B cell (primary cell): ENCODE results near the gene CCNL1. TPM values are rescaled to one million over a fixed set of nuclear protein-coding genes. Genes with fewer than 3 reads are reported as not detected.

Source experiments
- ATAC-seq: fragments of 200-7000 bp; cut with Tn5 transposase; one replicate; pipeline ENCODE4 v1.10.0; 2021; ENCODE audit warnings: low read depth, mild to moderate bottlenecking, moderate number of reproducible peaks, moderate library complexity
- CTCF ChIA-PET: fragments of 350-600 bp; sonication (Branson Sonifier 250); formaldehyde crosslinking; loops from one replicate; lab custom pipeline; 2021; ENCODE audit warnings: antibody characterized with exemption, inconsistent platforms; lab: Charles Lee
- POLR2A ChIA-PET: fragments of 350-600 bp; sonication (Branson Sonifier 250); formaldehyde crosslinking; loops from one replicate; lab custom pipeline; 2021; ENCODE audit warnings: antibody characterized with exemption; lab: Charles Lee
- DNase-seq: peaks from one replicate; pipeline ENCODE4 v3.0.0; 2013
- H2AFZ ChIP-seq: 2 replicates; pipeline ENCODE4 v1.6.1; 2012; ENCODE audit warnings: mild to moderate bottlenecking, low read depth, low read length; ENCODE audit not compliant: insufficient read depth, poor library complexity, severe bottlenecking
- H3K27ac ChIP-seq, 2 donors: 1 replicate in 1 of 2; 2 replicates in 1 of 2; pipeline ENCODE4 v1.5.1; 2012 to 2013; ENCODE audit warnings: low read length in 2 of 2, mild to moderate bottlenecking in 2 of 2, moderate library complexity in 1 of 2
- H3K27me3 ChIP-seq, 4 experiments: fragments of 200-600 bp in 1 of 4; sonication (generic) in 1 of 4; replicated peaks in 1 of 4; 1 replicate in 2 of 4; 2 replicates in 2 of 4; pipeline versions ENCODE4 v1.6.1 to v1.7.0; 2013 to 2016; ENCODE audit warnings: low read length in 3 of 4, mild to moderate bottlenecking in 2 of 4, mixed read lengths in 1 of 4, moderate library complexity in 1 of 4; ENCODE audit not compliant: insufficient read depth in 4 of 4, control insufficient read depth in 3 of 4; ENCODE audit errors: control extremely low read depth in 1 of 4
- H3K36me3 ChIP-seq, 2 experiments: replicated peaks in 1 of 2; 1 replicate in 1 of 2; 2 replicates in 1 of 2; pipeline versions ENCODE4 v1.6.1 to v1.7.1; 2013; ENCODE audit warnings: low read length in 1 of 2; ENCODE audit not compliant: insufficient read depth in 2 of 2, control insufficient read depth in 1 of 2; ENCODE audit errors: control extremely low read depth in 1 of 2, extremely low read depth in 1 of 2
- H3K4me1 ChIP-seq, 2 donors: fragments of 200-600 bp in 1 of 2; sonication (generic) in 1 of 2; 1 replicate in 1 of 2; 2 replicates in 1 of 2; pipeline versions ENCODE4 v1.5.1 to v1.6.1; 2013 to 2017; ENCODE audit warnings: low read length in 2 of 2; ENCODE audit not compliant: control insufficient read depth in 2 of 2, insufficient read depth in 2 of 2
- H3K4me2 ChIP-seq: replicated peaks from 2 replicates; pipeline ENCODE3; 2012; ENCODE audit warnings: mild to moderate bottlenecking, low read depth, low read length; ENCODE audit not compliant: poor library complexity, severe bottlenecking
- H3K4me3 ChIP-seq, 5 experiments: fragments of 200-600 bp in 1 of 5; sonication (generic) in 1 of 5; 1 replicate in 3 of 5; 2 replicates in 2 of 5; pipeline versions ENCODE4 v1.5.1 to v1.7.0; 2011 to 2016; ENCODE audit warnings: low read length in 4 of 5, mild to moderate bottlenecking in 4 of 5, low read depth in 2 of 5, control low read depth in 1 of 5, moderate library complexity in 1 of 5; ENCODE audit not compliant: insufficient read depth in 1 of 5; ENCODE audit errors: control extremely low read depth in 1 of 5, extremely low read depth in 1 of 5
- H3K79me2 ChIP-seq: fragments of 200-600 bp; sonication (generic); one replicate; pipeline ENCODE4 v1.6.0; 2016; ENCODE audit warnings: low read length; ENCODE audit not compliant: control insufficient read depth, insufficient read depth
- H3K9ac ChIP-seq: fragments of 200-600 bp; sonication (generic); 2 replicates; pipeline ENCODE4 v1.6.1; 2017; ENCODE audit warnings: mild to moderate bottlenecking, low read length, moderate library complexity
- H3K9me3 ChIP-seq, 3 donors: one replicate each; pipeline versions ENCODE4 v1.6.1 to v1.7.1; 2013; ENCODE audit warnings: low read length in 2 of 3; ENCODE audit not compliant: control insufficient read depth in 2 of 3, insufficient read depth in 1 of 3; ENCODE audit errors: control extremely low read depth in 1 of 3
- H4K20me1 ChIP-seq: 2 replicates; pipeline ENCODE4 v1.6.0; 2012; ENCODE audit warnings: mild to moderate bottlenecking, low read length; ENCODE audit not compliant: insufficient read depth, control insufficient read depth, poor library complexity, severe bottlenecking
- H3K27ac Mint-ChIP-seq: one replicate; pipeline ENCODE4 v1.8.0; 2021; ENCODE audit warnings: mixed read lengths
- H3K27me3 Mint-ChIP-seq: one replicate; pipeline ENCODE4 v1.8.0; 2021; ENCODE audit warnings: mixed read lengths
- H3K4me1 Mint-ChIP-seq: one replicate; pipeline ENCODE4 v1.8.0; 2021; ENCODE audit warnings: mixed read lengths
- H3K4me3 Mint-ChIP-seq: one replicate; pipeline ENCODE4 v1.8.0; 2021; ENCODE audit warnings: mixed read lengths
- H3K9me3 Mint-ChIP-seq: one replicate; pipeline ENCODE4 v1.8.0; 2022; ENCODE audit warnings: mixed read lengths; ENCODE audit not compliant: insufficient read depth
- CTCF ChIP-seq: fragments of 200-600 bp; IDR thresholded peaks from one replicate; pipeline ENCODE4 v1.8.0; 2022; ENCODE audit warnings: antibody characterized with exemption, mild to moderate bottlenecking
- EZH2 ChIP-seq: IDR thresholded peaks from 2 replicates; pipeline ENCODE4 v1.6.1; 2012; ENCODE audit warnings: borderline replicate concordance, low read depth, mild to moderate bottlenecking, moderate library complexity, low read length; ENCODE audit not compliant: insufficient read depth, poor library complexity, severe bottlenecking
- WGBS: methylation state at CpG from one replicate; pipeline ENCODE4 v1.1.5; 2013; ENCODE audit warnings: missing lambda C conversion rate; ENCODE audit not compliant: insufficient coverage; 5-methylcytosine and 5-hydroxymethylcytosine counted together
- intact Hi-C: fragments of 100-400 bp; cut with micrococcal nuclease; formaldehyde crosslinking; loops from one replicate; pipeline ENCODE4 v1.10.0; 2022
- polyA plus RNA-seq: library from polyadenylated mRNA; depleted of rRNA; stranded (reverse); fragments of >200 nt; gene quantifications from 2 replicates; pipeline ENCODE4 v1.2.3, GENCODE V29; 2012
- total RNA-seq, 2 donors: library from RNA; stranded (reverse); fragments of 120-200 nt in 1 of 2; gene quantifications; 1 replicate in 1 of 2; 2 replicates in 1 of 2; pipeline versions ENCODE4 v1.2.3 to v1.2.4, GENCODE V29; 2013 to 2022

The CCNL1 gene
- total and polyA plus RNA-seq, 2 donors (not counting 1 experiment from before 2014, with no cell fraction given), result 322 to 655 TPM

- ATAC-seq, result no peak
- POLR2A ChIA-PET, result interaction anchor here (0.6 to 4.0 kb wide), 7 partner anchors 15 to 693 kb away, joined by 3 to 168 read pairs (median 4); partner anchors contain the start of gene CCNL1
- Histone ChIP-seq H2AFZ (peak overlapping the region; percentile 67), H3K4me2 (peak overlapping the region; percentile 91), H3K9me3 (peaks cover 2 to 15% (median 2%) of the 10 kb centered on the region in 3 donors), H3K79me2 (peaks cover 52% of the 10 kb centered on the region), H3K27ac (peak overlapping the region; percentile 89 to 97), H3K27me3 (no peaks in the 10 kb centered on the region), H3K36me3 (no peaks in the 10 kb centered on the region), H3K4me1 (peaks cover 16 to 19% of the 10 kb centered on the region in 2 donors), H4K20me1 (no peaks in the 10 kb centered on the region), H3K9ac (peak overlapping the region; percentile 93), H3K4me3 (peak overlapping the region; percentile 85 to 98 (median 88))
- Mint-ChIP-seq H3K4me3 (peak overlapping the region; percentile 91), H3K9me3 (peaks cover 2% of the 10 kb centered on the region), H3K27me3 (no peaks in the 10 kb centered on the region), H3K27ac (peak overlapping the region; percentile 97), H3K4me1 (peaks cover 20% of the 10 kb centered on the region)
- peak; percentile 63 for DNase-seq
- TF ChIP-seq EZH2 (no peak), CTCF (no peak)
- 4% methylated on average over 7 of the region's 12 CpGs for WGBS
- intact Hi-C loops, result loop anchor here (1.0 to 2.0 kb wide), 7 partner anchors 16 to 1625 kb away; partner anchors contain the start of genes CCNL1, GMPS, SSR3 and TIPARP
- CTCF ChIA-PET, result interaction anchor here (0.5 to 4.7 kb wide), 7 partner anchors 11 to 502 kb away, joined by 3 to 54 read pairs (median 4); partner anchors contain the start of gene CCNL1
Measured at GRCh38 chr3:157175691-157176507, 16.0 kb upstream of the CCNL1 start.
